Smooth muscle cell (in vitro differentiated cells): ENCODE results near the gene WEE2. TPM values are rescaled to one million over a fixed set of nuclear protein-coding genes. Genes with fewer than 3 reads are reported as not detected.

Experiments
- DNase-seq: peaks from one replicate; lab custom pipeline; 2025; ENCODE audit not compliant: unreplicated experiment; lab: John Stamatoyannopoulos, UW
- H2AFZ ChIP-seq: fragments of 200-600 bp; sonication (generic); 2 replicates; pipeline ENCODE4 v1.6.0; 2016; ENCODE audit warnings: antibody characterized with exemption, low read depth, mild to moderate bottlenecking
- H3F3A ChIP-seq: fragments of 200-600 bp; sonication (generic); 2 replicates; pipeline ENCODE4 v1.6.0; 2017; ENCODE audit warnings: antibody characterized with exemption, low read depth
- H3K27ac ChIP-seq: fragments of 200-600 bp; sonication (generic); 2 replicates; pipeline ENCODE4 v1.5.1; 2016; ENCODE audit warnings: low read depth, mild to moderate bottlenecking
- H3K27me3 ChIP-seq: fragments of 200-600 bp; sonication (generic); 2 replicates; pipeline ENCODE4 v1.6.1; 2016; ENCODE audit warnings: low read depth, mild to moderate bottlenecking
- H3K36me3 ChIP-seq: fragments of 200-600 bp; sonication (generic); 2 replicates; pipeline ENCODE4 v1.5.1; 2016; ENCODE audit warnings: low read depth
- H3K4me1 ChIP-seq: fragments of 200-600 bp; sonication (generic); 2 replicates; pipeline ENCODE4 v1.5.1; 2016; ENCODE audit warnings: low read depth
- H3K4me2 ChIP-seq: fragments of 200-600 bp; sonication (generic); 2 replicates; pipeline ENCODE4 v1.6.0; 2016; ENCODE audit warnings: mild to moderate bottlenecking
- H3K4me3 ChIP-seq: fragments of 200-600 bp; sonication (generic); 2 replicates; pipeline ENCODE4 v1.5.1; 2016; ENCODE audit warnings: mild to moderate bottlenecking
- H3K79me2 ChIP-seq: fragments of 200-600 bp; sonication (generic); 2 replicates; pipeline ENCODE4 v1.6.0; 2016; ENCODE audit warnings: low read depth, mild to moderate bottlenecking
- H3K9ac ChIP-seq: fragments of 200-600 bp; sonication (generic); 2 replicates; pipeline ENCODE4 v1.6.0; 2016; ENCODE audit warnings: low read depth
- H3K9me3 ChIP-seq: fragments of 200-600 bp; sonication (generic); replicated peaks from 2 replicates; pipeline ENCODE4 v1.5.1; 2016; ENCODE audit warnings: low read depth
- H4K20me1 ChIP-seq: fragments of 200-600 bp; sonication (generic); 2 replicates; pipeline ENCODE4 v1.6.0; 2016; ENCODE audit warnings: low read depth
- WGBS: methylation state at CpG from one replicate; pipeline ENCODE4 v1.1.7; 2016; ENCODE audit warnings: low lambda C conversion rate; 5-methylcytosine and 5-hydroxymethylcytosine counted together
- polyA plus RNA-seq: library from polyadenylated mRNA; unstranded; fragments of >200 nt; fragmentation: Nextera tagmentation; extraction: Ambion mirVana; gene quantifications from 2 replicates; pipeline ENCODE4 v1.2.1, GENCODE V29; 2016
- total RNA-seq: library from RNA; depleted of rRNA; stranded (reverse); fragments of >200 nt; gene quantifications from 2 replicates; pipeline ENCODE4 v1.2.3, GENCODE V29; 2014
- TF ChIP-seq, protein P1 (sequence below): fragments of 200-600 bp; sonication (generic); IDR thresholded peaks from 2 replicates; pipeline ENCODE4 v1.5.1; 2017; ENCODE audit warnings: borderline replicate concordance, mild to moderate bottlenecking, antibody characterized with exemption; ENCODE audit not compliant: insufficient read depth, poor library complexity, severe bottlenecking

Gene WEE2
- total RNA-seq = not detected in 2 replicates
- not detected in 2 replicates for polyA plus RNA-seq

DNA sequence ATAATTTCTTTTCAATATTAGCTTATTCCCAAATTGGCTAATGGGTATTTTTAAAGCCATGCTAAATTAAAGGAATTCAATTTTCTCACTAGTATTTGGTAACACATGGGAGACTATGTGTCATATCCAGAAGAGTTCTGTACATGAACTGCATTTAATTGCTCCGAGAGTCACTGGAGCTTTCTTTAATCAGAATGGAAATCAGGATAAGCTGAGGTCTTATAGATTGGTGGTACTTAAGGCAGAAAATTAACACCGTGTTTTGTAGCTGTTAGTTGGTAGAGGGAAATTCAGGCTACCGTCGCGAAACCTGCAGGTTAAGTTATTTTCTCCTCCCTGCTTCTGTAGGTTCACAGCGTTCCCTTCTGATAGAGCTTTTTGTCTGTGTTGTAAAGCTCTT, at the start of gene WEE2:
Gene WEE2 (plus strand): TSS at position 3 of the 400 bp plus-strand sequence. CDS start 406 bp downstream, outside the sequence.
- Histone ChIP-seq H3K9ac (no peak within 1 kb of the TSS), H3K4me1 (peaks cover 15% of the 10 kb centered on the region), H2AFZ (no peak within 1 kb of the TSS), H3K27ac (no peak within 1 kb of the TSS), H3K4me3 (no peak within 1 kb of the TSS), H3K79me2 (no peaks in the 10 kb centered on the region), H3F3A (no peaks in the 10 kb centered on the region), H3K9me3 (no peaks in the 10 kb centered on the region), H3K36me3 (no peaks in the 10 kb centered on the region), H3K27me3 (no peaks in the 10 kb centered on the region), H3K4me2 (no peak within 1 kb of the TSS), H4K20me1 (no peaks in the 10 kb centered on the region)
- no peak for DNase-seq
- 90% methylated on average over 6 of the region's 6 CpGs for WGBS
- TF ChIP-seq, protein P1, sequence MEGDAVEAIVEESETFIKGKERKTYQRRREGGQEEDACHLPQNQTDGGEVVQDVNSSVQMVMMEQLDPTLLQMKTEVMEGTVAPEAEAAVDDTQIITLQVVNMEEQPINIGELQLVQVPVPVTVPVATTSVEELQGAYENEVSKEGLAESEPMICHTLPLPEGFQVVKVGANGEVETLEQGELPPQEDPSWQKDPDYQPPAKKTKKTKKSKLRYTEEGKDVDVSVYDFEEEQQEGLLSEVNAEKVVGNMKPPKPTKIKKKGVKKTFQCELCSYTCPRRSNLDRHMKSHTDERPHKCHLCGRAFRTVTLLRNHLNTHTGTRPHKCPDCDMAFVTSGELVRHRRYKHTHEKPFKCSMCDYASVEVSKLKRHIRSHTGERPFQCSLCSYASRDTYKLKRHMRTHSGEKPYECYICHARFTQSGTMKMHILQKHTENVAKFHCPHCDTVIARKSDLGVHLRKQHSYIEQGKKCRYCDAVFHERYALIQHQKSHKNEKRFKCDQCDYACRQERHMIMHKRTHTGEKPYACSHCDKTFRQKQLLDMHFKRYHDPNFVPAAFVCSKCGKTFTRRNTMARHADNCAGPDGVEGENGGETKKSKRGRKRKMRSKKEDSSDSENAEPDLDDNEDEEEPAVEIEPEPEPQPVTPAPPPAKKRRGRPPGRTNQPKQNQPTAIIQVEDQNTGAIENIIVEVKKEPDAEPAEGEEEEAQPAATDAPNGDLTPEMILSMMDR = no peak

DNA sequence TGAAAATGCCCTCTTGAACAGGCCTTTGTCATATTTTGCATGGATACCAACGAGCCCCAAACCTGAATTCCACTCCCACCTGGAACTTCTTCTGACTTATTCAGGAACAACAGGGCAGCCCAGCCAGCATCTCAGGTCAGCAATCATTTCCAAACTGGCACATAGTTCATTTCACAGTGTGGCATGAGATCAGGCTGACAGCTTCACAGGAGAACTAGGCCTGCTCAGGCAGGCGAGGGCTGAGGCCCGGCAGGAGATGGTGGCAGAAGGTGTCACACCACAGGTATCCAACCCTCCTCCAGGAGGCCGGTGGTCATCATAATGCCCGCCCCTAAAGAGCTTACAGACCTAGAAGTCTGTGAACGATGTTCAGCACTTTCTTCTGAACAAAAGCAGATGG, 48.7 kb upstream of the WEE2 start:
- H4K20me1 ChIP-seq = no peaks in the 10 kb centered on the region
- no peak overlapping the region for H3K4me3 ChIP-seq
- H3K4me2 ChIP-seq = no peak overlapping the region
- no peaks in the 10 kb centered on the region for H3K36me3 ChIP-seq
- no peaks in the 10 kb centered on the region for H3K9me3 ChIP-seq
- no peak overlapping the region for H3K9ac ChIP-seq
- no peaks in the 10 kb centered on the region for H3K79me2 ChIP-seq
- H3K27ac ChIP-seq = no peak overlapping the region
- H3K27me3 ChIP-seq = no peaks in the 10 kb centered on the region
- H2AFZ ChIP-seq = no peak overlapping the region
- H3K4me1 ChIP-seq = peaks cover 3% of the 10 kb centered on the region
- H3F3A ChIP-seq = no peaks in the 10 kb centered on the region
- TF ChIP-seq, protein P1 = no peak
- no peak for DNase-seq
- 96% methylated on average over 6 of the region's 6 CpGs for WGBS

DNA sequence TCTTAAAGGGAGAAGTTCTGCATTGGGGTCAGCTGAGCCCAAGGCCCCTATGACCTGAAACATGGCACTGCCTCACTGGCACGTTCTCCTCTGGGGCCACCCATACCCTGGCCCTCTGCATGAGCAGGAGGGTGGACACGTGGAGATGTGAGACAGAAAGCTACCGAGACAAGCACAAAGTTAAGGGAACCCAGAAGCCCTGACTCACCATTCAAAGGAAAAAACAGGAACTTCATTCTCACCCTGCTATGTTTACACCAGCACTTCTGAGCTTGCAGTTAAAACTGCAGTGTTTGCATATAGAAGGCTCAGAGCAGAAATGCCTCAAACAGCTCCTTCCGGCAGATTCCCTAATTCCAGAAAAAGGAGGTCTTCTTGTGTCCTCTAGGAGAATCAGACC, 47.9 kb upstream of the WEE2 start:
- no peak overlapping the region for H2AFZ ChIP-seq
- 72% methylated on average over 4 of the region's 4 CpGs for WGBS

More for the DNA sequence above, 47.9 kb upstream of the WEE2 start:
- no peak overlapping the region for H3K4me2 ChIP-seq
- TF ChIP-seq, protein P1 = no peak
- no peaks in the 10 kb centered on the region for H3K27me3 ChIP-seq
- no peaks in the 10 kb centered on the region for H3K36me3 ChIP-seq
- H3K27ac ChIP-seq = no peak overlapping the region
- no peaks in the 10 kb centered on the region for H4K20me1 ChIP-seq
- H3K4me1 ChIP-seq = no peaks in the 10 kb centered on the region
- H3F3A ChIP-seq = no peaks in the 10 kb centered on the region
- no peak overlapping the region for H3K4me3 ChIP-seq
- H3K9me3 ChIP-seq = no peaks in the 10 kb centered on the region
- H3K79me2 ChIP-seq = no peaks in the 10 kb centered on the region
- H3K9ac ChIP-seq = no peak overlapping the region
- DNase-seq = no peak
